HG02798 (cell line): Measurements from ENCODE around the gene PBX1.

Experiments used
- ATAC-seq: cut with Tn5 transposase; IDR thresholded peaks from one replicate; pipeline ENCODE4 v1.9.1; 2021; ENCODE audit warnings: mild to moderate bottlenecking; ENCODE audit not compliant: unreplicated experiment, poor library complexity

Gene PBX1

GRCh38 chr1:164742745-164743144 lies 183.8 kb downstream of the PBX1 start:
- ATAC-seq, result no peak

DNA sequence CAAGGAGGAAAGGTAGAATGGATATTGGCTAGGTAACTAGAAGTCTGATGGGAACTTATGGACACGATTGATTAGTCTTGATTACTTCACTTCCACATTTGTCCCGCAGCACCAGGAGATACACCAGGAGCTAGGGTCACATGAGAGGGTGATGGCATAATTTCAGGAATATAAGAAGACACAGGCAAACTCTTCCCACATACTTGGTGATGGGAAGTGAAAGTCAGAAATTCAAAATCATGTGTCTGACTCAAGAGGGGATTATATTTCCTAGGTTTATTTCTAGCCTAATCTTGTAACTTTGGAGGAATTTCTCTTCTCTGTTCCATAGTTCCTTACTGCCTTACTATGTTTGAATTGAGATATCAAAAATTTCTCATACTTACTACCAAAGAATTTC lies 185.0 kb downstream of the PBX1 start:
- ATAC-seq, result no peak

DNA sequence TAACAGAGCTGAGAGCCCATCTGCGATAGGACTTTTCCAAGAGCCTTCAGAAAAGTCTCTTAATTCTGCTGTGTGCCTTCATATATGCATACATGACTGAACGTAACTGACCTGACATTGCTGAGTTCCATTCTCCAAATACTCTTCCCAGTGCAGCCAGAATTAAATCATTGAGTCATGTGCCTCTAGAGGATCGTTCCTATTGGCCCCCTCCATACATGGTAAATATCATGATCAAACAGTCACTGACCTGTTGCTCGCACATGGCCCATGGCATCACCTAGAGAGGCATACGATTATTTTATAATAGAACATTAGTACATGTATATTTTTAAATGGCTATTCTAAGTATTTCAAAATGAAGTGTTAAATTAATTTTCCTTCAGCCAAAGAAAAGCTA lies 186.8 kb downstream of the PBX1 start:
- ATAC-seq, result no peak

DNA sequence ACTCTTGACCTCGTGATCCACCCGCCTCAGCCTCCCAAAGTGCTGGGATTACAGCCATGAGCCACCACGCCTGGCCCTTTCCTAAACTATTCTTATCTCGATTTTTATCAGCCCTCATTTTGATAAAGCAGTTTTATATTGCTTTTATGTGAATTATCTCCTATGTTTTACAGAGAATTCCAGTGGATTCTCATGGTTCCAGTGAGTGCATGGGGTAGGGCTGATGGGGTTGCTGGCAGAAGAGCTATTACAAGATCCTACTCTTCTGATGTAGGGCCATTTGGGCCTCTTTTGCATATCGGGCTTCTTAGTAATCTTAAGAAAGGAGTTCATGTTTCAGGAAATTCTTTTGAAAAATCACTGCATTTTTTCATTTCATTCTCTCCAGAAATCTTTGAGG lies 187.6 kb downstream of the PBX1 start:
- no peak for ATAC-seq

GRCh38 chr1:164748253-164748899 lies 189.4 kb downstream of the PBX1 start:
- no peak for ATAC-seq

- no peak for ATAC-seq
Measured at GRCh38 chr1:164753521-164754077, 194.6 kb downstream of the PBX1 start.

GRCh38 chr1:164754088-164754600 lies 195.2 kb downstream of the PBX1 start:
- ATAC-seq, result no peak

DNA sequence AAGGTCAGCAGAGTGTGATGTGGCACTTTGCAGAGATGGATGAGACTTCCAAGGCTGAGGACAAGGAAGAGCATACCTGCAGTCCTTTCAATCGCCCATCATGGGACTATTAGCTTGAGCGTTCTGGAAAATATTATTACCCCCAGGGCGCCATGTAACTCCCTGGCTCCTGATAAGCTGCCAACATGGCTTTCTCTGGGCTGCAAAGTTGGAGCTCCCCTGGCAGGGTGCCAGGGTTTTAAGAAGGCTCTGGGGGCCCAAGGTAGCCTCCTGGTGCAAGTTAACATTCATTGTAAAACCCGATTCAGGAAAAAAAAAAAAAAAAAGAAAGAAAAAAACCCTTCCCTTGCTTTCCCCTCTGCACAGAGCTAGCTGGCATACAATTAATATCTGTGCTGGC lies 196.7 kb downstream of the PBX1 start:
- ATAC-seq, result no peak

GRCh38 chr1:164756741-164757140 lies 197.8 kb downstream of the PBX1 start:
- ATAC-seq, result no peak

GRCh38 chr1:164757625-164758024 lies 198.6 kb downstream of the PBX1 start:
- ATAC-seq, result no peak

DNA sequence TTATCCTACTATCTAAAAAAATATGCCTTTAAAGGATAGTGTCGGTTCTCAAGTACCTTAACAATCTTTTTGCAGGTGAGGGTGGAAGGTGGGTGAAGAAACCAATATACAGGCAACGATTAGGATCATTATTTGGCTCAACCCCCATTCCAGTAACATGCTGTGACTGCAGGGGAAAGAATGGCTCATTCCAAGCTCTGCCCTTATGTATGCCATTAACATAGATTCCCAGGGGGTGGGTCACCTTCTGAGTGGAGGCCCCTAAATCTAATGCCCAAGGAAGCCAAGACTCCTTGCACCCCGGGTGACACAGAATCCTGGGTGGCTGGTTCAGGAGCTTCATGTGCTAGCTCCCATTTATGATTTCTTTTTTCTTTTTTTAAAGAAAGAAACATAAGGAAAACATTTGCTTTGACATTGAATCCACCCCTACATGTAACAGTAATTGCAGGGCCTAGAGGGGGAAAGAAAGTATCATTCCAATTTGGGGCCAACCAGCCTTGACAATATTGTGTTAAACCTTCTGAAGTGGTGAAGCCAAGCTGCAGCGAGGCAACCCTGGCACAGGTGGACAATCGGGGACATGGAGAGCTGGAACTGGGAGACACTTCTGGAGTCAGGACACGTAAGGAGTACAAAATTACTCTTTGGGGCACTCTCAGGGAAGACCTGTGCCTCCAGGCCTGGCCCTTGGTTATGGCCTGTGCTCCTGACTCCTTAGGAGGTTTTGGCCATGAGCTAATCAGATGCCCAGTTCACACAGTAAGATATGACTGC lies 200.3 kb downstream of the PBX1 start:
- no peak for ATAC-seq

GRCh38 chr1:164759979-164760469 lies 201.0 kb downstream of the PBX1 start:
- ATAC-seq, result no peak

- ATAC-seq, result no peak
Measured at GRCh38 chr1:164760569-164760968, 201.6 kb downstream of the PBX1 start.

DNA sequence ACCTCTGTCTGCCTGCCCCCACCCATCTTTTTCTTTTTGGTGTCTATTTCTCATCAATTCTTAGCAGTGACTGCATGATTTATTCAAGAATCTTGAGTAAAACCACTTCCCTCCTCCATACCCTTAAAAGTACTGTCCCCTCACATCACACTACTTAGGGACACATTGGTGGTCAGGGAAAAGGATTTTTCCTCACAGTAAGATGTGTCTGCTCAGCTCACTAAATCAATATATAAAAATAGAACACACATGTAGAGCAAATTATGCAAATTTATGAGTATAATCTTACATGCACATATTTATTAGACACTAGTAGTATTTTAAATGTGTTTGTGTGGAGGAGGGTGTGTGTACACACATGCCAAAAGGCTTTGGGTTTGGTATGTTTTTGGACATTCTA lies 202.0 kb downstream of the PBX1 start:
- ATAC-seq, result no peak

- ATAC-seq, result no peak
Measured at GRCh38 chr1:164763098-164763497, 204.1 kb downstream of the PBX1 start.

- ATAC-seq, result no peak
Measured at GRCh38 chr1:164764333-164764732, 205.3 kb downstream of the PBX1 start.

DNA sequence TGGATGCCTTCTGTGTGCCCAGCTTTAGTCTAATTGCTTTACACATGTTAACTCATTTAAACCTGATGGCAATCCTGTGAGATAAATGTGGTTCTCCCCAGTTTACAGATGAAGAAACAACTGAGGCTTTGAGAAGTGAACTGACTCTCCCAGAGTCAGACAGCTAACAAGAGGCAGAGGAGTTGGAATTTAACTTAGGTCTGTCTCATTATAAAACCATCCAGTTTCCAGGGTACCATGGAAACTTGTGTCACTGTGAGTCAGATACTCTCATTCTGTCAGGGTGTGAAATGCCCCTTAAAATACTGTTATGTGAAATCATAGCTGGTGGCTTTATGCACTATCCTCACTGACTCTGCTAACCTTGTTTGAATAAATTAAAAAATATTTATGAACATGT lies 206.6 kb downstream of the PBX1 start:
- no peak for ATAC-seq

DNA sequence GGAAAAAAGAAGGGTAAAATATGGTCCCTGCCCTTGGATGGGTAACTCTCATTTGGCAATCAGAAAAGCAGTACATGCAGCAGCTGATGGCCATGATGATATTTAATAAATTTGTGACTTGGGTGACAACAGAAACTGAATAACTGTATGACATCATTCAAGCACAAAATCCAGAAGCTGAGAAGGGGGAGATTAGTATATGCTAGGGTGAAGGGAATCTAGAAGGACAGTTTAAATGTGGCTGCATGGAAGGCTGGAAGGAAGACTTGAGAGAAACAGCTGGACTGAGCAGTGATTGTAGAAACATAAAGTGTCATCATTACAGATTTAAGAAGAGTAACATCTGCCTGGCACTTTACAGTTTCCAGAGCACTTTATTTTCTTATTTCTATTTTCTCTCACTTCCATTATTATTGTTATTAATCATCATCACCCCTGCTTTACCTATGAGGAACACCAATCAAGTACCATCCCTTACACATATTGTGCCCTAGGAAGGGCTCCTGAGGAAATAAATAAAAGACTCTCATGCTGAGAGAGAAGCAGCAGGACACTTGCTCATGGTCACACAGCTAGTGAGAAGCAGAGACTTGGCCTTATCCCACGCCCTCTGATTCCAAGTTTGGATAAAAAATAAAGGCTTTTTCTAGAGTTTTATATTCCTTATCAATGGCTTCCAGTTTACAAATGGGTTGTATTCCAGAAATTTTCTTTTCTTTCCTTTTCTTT lies 207.2 kb downstream of the PBX1 start:
- no peak for ATAC-seq

DNA sequence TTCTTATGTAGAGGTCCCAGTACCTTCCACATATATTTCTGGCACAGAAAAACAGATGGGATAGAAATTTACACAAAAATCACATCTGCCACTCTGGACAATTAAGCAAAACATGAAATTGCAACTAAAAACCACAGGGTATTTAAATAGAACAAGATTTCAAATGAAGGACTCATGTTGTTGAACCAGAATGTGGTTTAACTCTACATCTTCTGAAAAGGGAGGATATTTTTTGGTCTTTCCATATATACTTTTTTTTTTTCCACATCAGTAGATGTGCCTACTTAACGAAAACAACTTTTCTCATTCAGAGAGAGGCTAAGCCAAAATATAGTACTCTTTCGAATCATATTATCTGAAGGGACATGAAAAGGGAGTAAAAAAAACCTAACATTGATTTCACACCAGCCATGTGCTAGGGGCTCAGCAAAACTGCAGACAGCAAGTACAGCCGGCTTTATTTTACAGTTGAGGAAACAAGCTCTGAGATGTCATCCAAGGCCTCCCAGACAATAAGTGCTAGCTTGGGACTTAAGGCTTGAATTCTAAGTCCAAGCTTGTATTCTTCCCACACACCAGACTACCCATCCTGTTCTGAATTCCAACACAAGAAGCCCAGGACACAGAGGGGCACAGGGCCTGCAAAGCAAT lies 208.9 kb downstream of the PBX1 start:
- no peak for ATAC-seq

DNA sequence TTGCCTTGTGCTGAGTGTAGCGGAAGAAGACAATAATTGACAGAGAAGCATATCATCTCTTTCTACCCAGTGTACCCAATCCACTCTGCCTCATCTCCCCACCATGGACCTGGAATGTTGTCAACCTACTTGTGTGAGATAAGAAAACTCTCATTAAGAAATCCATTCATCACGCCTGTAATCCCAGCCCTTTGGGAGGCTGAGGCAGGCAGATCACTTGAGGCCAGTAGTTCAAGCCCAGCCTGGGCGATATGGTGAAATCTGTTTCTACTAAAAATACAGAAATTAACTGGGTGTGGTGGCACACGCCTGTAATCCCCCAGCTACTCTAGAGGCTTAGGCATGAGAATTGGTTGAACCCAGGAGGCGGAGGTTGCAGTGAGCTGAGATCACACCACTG lies 209.6 kb downstream of the PBX1 start:
- no peak for ATAC-seq
